PC-3 (cell line): ENCODE data around the gene TDRD12.

Experiments
- EZH2 ChIP-seq: fragments of 300-600 bp; sonication (generic); IDR thresholded peaks from one replicate; pipeline ENCODE4 v1.6.1; 2017; ENCODE audit warnings: antibody characterized with exemption, mild to moderate bottlenecking, low read length; ENCODE audit not compliant: unreplicated experiment
- TF ChIP-seq, protein P1 (sequence below): fragments of 300-600 bp; sonication (generic); conservative IDR thresholded peaks from 2 replicates; pipeline ENCODE4 v1.5.1; 2017; ENCODE audit warnings: antibody characterized with exemption, low read depth, mild to moderate bottlenecking, low read length

DNA sequence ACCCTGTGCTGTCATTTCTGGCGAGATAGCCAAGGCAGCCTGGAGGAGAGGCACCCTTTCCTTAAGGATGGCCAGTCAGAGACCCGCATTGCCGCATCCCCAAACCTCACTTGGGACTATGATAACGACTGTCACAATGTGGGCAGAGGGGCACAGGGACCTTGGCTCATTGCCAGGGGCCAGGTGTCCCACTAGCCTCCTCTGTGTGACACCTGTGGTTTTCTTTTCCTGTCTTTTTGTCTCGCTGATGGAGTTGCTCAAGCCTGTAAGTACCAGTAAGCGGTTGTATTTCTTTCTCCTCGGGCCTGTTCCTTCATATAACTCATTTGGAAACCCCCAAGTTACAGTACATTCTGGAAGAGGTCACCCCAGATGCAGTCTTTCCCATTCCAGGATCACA lies 59.5 kb downstream of the TDRD12 start:
- TF ChIP-seq, protein P1, sequence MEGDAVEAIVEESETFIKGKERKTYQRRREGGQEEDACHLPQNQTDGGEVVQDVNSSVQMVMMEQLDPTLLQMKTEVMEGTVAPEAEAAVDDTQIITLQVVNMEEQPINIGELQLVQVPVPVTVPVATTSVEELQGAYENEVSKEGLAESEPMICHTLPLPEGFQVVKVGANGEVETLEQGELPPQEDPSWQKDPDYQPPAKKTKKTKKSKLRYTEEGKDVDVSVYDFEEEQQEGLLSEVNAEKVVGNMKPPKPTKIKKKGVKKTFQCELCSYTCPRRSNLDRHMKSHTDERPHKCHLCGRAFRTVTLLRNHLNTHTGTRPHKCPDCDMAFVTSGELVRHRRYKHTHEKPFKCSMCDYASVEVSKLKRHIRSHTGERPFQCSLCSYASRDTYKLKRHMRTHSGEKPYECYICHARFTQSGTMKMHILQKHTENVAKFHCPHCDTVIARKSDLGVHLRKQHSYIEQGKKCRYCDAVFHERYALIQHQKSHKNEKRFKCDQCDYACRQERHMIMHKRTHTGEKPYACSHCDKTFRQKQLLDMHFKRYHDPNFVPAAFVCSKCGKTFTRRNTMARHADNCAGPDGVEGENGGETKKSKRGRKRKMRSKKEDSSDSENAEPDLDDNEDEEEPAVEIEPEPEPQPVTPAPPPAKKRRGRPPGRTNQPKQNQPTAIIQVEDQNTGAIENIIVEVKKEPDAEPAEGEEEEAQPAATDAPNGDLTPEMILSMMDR, result no peak
- no peak for TF ChIP-seq EZH2
